AG04449 (cell line): Measurements from ENCODE around the gene TP53TG3E.
"Not testable (repeated sequence)": the region's sequence is repeated elsewhere in the genome, so short reads cannot be mapped to it uniquely, and the experiment has no call there.

Experiments used
- CTCF ChIA-PET: fragments of 350-600 bp; formaldehyde crosslinking; extraction: SDS; loops from one replicate; lab custom pipeline; 2021; ENCODE audit warnings: antibody characterized with exemption; lab: Yijun Ruan, JAX
- POLR2A ChIA-PET: fragments of 400-600, 350-600 bp; formaldehyde crosslinking; extraction: SDS; loops from one replicate; lab custom pipeline; 2020; ENCODE audit warnings: antibody characterized with exemption, inconsistent platforms; lab: Yijun Ruan, JAX
- DNase-seq: peaks from one replicate; pipeline ENCODE4 v3.0.0-alpha.2; 2010; ENCODE audit warnings: low read depth, low spot score
- H3K4me3 ChIP-seq: 2 replicates; pipeline ENCODE4 v1.5.1; 2011; ENCODE audit warnings: low read depth, mild to moderate bottlenecking, control low read depth, low read length

Gene TP53TG3E

DNA sequence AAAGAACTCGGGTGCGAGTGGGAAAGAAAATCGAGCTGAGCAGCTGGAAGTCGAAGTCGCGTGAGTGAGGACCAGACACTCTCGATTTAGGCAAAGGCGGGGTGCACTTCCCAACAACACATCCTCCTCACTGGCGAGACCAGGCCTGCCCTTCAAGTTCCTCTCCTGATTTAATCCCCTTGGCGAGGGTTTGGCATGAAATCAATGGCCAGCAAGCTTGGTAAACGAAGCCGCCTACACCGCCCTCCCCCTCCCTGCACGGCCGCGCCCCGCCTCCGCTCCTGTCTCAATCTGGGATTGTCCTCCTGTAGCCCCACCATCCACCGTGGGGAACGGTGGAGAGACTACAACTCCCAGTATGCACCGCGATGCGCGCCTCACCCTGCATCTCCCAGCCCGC lies at the start of gene TP53TG3E:
TP53TG3E (plus strand) TSS at position 301 of the 400 bp plus-strand sequence; CDS start at position 369, 68 bp downstream.
- DNase-seq, H3K4me3 ChIP-seq, CTCF ChIA-PET, POLR2A ChIA-PET: not testable (repeated sequence)

DNA sequence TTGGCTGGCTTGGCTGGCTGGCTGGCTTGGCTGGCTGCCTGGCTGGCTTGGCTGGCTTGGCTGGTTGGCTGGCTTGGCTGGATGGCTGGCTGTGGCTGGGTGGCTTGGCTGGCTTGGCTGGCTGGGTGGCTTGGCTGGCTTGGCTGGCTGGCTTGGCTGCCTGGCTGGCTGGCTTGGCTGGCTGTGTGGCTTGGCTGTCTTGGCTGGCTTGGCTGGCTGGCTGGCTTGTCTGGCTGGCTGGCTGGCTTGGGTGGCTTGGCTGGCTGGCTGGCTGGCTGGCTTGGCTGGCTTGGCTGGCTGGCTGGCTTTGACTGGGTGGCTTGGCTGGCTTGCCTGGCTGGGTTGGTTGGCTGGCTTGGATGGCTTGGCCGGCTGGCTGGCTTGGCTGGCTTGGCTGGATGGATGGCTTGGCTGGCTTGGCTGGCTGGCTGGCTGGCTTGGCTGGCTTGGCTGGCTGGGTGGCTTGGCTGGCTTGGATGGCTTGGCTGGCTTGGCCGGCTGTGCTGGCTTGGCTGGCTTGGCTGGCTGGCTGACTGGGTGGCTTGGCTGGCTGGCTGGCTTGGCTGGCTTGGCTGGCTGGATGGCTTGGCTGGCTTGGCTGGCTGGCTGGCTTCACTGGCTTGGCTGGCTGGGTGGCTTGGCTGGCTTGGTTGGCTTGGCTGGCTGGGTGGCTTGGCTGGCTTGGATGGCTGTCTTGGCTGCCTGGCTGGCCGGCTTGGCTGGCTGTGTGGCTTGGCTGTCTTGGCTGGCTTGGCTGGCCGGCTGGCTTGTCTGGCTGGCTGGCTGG lies 32.3 kb downstream of the TP53TG3E start:
- H3K4me3 ChIP-seq, DNase-seq, CTCF ChIA-PET, POLR2A ChIA-PET: not testable (repeated sequence)

- DNase-seq, CTCF ChIA-PET: not testable (repeated sequence)
Observed at GRCh38 chr16:33337627-33338542, 33.8 kb downstream of the TP53TG3E start.

DNA sequence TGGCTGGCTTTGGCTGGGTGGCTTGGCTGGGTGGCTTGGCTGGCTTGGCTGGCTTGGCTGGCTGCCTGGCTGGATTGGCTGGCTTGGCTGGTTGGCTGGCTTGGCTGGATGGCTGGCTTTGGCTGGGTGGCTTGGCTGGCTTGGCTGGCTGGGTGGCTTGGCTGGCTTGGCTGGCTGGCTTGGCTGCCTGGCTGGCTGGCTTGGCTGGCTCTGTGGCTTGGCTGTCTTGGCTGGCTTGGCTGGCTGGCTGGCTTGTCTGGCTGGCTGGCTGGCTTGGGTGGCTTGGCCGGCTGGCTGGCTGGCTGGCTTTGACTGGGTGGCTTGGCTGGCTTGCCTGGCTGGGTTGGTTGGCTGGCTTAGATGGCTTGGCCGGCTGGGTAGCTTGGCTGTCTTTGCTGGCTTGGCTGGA lies 34.4 kb downstream of the TP53TG3E start:
- DNase-seq, H3K4me3 ChIP-seq, POLR2A ChIA-PET, CTCF ChIA-PET: not testable (repeated sequence)

More at GRCh38 chr16:33337627-33338542, 33.8 kb downstream of the TP53TG3E start:
- POLR2A ChIA-PET, H3K4me3 ChIP-seq: not testable (repeated sequence)

DNA sequence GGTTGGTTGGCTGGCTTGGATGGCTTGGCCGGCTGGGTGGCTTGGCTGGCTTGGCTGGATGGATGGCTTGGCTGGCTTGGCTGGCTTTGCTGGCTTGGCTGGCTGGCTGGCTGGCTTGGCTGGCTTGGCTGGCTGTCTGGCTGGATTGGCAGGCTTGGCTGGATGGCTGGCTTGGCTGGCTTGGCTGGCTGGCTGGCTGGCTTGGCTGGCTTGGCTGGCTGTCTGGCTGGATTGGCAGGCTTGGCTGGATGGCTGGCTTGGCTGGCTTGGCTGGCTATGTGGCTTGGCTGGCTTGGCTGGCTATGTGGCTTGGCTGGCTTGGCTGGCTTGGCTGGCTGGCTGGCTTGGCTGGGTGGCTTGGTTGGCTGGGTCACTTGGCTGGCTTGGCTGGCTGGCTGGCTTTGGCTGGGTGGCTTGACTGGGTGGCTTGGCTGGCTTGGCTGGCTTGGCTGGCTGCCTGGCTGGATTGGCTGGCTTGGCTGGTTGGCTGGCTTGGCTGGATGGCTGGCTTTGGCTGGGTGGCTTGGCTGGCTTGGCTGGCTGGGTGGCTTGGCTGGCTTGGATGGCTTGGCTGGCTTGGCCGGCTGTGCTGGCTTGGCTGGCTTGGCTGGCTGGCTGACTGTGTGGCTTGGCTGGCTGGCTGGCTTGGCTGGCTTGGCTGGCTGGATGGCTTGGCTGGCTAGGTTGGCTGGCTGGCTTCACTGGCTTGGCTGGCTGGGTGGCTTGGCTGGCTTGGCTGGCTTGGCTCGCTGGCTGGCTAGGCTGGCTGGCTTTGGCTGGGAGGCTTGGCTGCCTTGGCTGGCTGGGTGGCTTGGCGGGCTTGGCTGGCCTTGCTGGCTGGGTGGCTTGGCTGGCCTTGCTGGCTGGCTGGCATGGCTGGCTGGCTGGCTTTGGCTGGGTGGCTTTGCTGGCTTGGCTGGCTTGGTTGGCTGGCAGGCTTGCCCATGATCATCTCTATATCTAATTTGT lies 35.3 kb downstream of the TP53TG3E start:
- H3K4me3 ChIP-seq, CTCF ChIA-PET, DNase-seq, POLR2A ChIA-PET: not testable (repeated sequence)
